SK-N-SH (cell line): ENCODE data around the gene PBX3. TPM values are rescaled to one million over a fixed set of nuclear protein-coding genes. Genes with fewer than 3 reads are reported as not detected.

Experiments
- CTCF ChIA-PET: fragments of 300-600, 350-600 bp; formaldehyde crosslinking; extraction: SDS; loops from one replicate; lab custom pipeline; 2021; lab: Yijun Ruan, JAX
- POLR2A ChIA-PET: fragments of 350-600 bp; sonication (Branson Sonifier 250); formaldehyde crosslinking; extraction: SDS; loops from one replicate; lab custom pipeline; 2020; ENCODE audit warnings: antibody characterized with exemption, inconsistent platforms; lab: Yijun Ruan, JAX
- DNase-seq: peaks from one replicate; pipeline ENCODE4 v3.0.0; 2012
- H2AFZ ChIP-seq: fragments of 200-600 bp; sonication (generic); 2 replicates; pipeline ENCODE4 v1.8.1; 2016; ENCODE audit warnings: antibody characterized with exemption, mild to moderate bottlenecking, low read depth
- H3F3A ChIP-seq: fragments of 200-600 bp; sonication (generic); replicated peaks from 2 replicates; pipeline ENCODE3; 2016; ENCODE audit warnings: antibody characterized with exemption, mild to moderate bottlenecking; ENCODE audit not compliant: insufficient read depth
- H3K27ac ChIP-seq, 2 experiments: fragments of 200-500 bp in 1 of 2; fragments of 200-600 bp in 1 of 2; sonication (Bioruptor generic) in 1 of 2; sonication (generic), shearing (Covaris generic) in 1 of 2; 2 replicates each; pipeline versions ENCODE4 v1.5.1 to v1.6.1; 2014 to 2016; ENCODE audit warnings: low read depth in 2 of 2, inconsistent platforms in 1 of 2, low read length in 1 of 2, mild to moderate bottlenecking in 1 of 2, mixed read lengths in 1 of 2
- H3K27me3 ChIP-seq: fragments of 200-600 bp; sonication (generic), shearing (Covaris generic); 2 replicates; pipeline ENCODE4 v1.6.1; 2016; ENCODE audit warnings: mixed run types; ENCODE audit not compliant: insufficient read depth
- H3K36me3 ChIP-seq, 2 experiments: fragments of 200-500 bp in 1 of 2; fragments of 200-600 bp in 1 of 2; sonication (Bioruptor generic) in 1 of 2; sonication (generic) in 1 of 2; replicated peaks in 1 of 2; 2 replicates each; pipeline versions ENCODE3 to v1.5.1; 2014 to 2016; ENCODE audit warnings: low read length in 1 of 2, mild to moderate bottlenecking in 1 of 2; ENCODE audit not compliant: insufficient read depth in 2 of 2, control insufficient read depth in 1 of 2
- H3K4me1 ChIP-seq, 2 experiments: fragments of 200-500 bp in 1 of 2; fragments of 200-600 bp in 1 of 2; sonication (Bioruptor generic) in 1 of 2; sonication (generic), shearing (Covaris generic) in 1 of 2; 2 replicates each; pipeline versions ENCODE4 v1.5.1 to v1.6.1; 2014 to 2016; ENCODE audit warnings: low read depth in 1 of 2, low read length in 1 of 2, mixed run types in 1 of 2; ENCODE audit not compliant: insufficient read depth in 2 of 2, control insufficient read depth in 1 of 2
- H3K4me2 ChIP-seq: fragments of 200-600 bp; sonication (generic), shearing (Covaris generic); 2 replicates; pipeline ENCODE4 v1.6.1; 2017; ENCODE audit warnings: mixed run types
- H3K4me3 ChIP-seq, 2 experiments: fragments of 200-500 bp in 1 of 2; fragments of 200-600 bp in 1 of 2; sonication (Bioruptor generic) in 1 of 2; sonication (generic), shearing (Covaris generic) in 1 of 2; 2 replicates each; pipeline versions ENCODE4 v1.5.1 to v1.8.1; 2014 to 2016; ENCODE audit warnings: low read depth in 2 of 2, inconsistent platforms in 1 of 2, low read length in 1 of 2, mild to moderate bottlenecking in 1 of 2, mixed read lengths in 1 of 2, moderate library complexity in 1 of 2
- H3K79me2 ChIP-seq: fragments of 200-600 bp; sonication (generic); 2 replicates; pipeline ENCODE4 v1.8.1; 2017; ENCODE audit warnings: mild to moderate bottlenecking; ENCODE audit not compliant: insufficient read depth
- H3K9ac ChIP-seq: fragments of 200-600 bp; sonication (generic); 2 replicates; pipeline ENCODE4 v1.6.1; 2017; ENCODE audit warnings: mixed run types
- H3K9me2 ChIP-seq: fragments of 200-600 bp; sonication (generic); 2 replicates; pipeline ENCODE4 v1.6.1; 2017; ENCODE audit warnings: mixed run types
- H3K9me3 ChIP-seq: fragments of 200-600 bp; sonication (generic); 2 replicates; pipeline ENCODE4 v1.6.1; 2017; ENCODE audit warnings: mixed run types, mild to moderate bottlenecking, moderate library complexity
- H4K20me1 ChIP-seq: fragments of 200-600 bp; sonication (generic); 2 replicates; pipeline ENCODE4 v1.6.1; 2017; ENCODE audit warnings: mild to moderate bottlenecking, mixed run types; ENCODE audit not compliant: insufficient read depth
- CHD2 ChIP-seq: fragments of 150-350 bp; IDR thresholded peaks from 2 replicates; pipeline ENCODE4 v1.6.1; 2018; ENCODE audit warnings: low read length; ENCODE audit not compliant: partially characterized antibody
- CTCF ChIP-seq: fragments of 200-600 bp; sonication (generic); IDR thresholded peaks from 2 replicates; pipeline ENCODE4 v1.6.1; 2017; ENCODE audit warnings: antibody characterized with exemption, mild to moderate bottlenecking, moderate library complexity
- EP300 ChIP-seq, 2 experiments: IDR thresholded peaks; 2 replicates each; pipeline versions ENCODE4 v1.4.0 to v1.6.1; 2012; ENCODE audit warnings: borderline replicate concordance in 1 of 2, low read depth in 1 of 2, low read length in 1 of 2
- EZH2phosphoT487 ChIP-seq: fragments of 200-600 bp; sonication (generic); IDR thresholded peaks from 2 replicates; pipeline ENCODE4 v1.6.1; 2017; ENCODE audit warnings: low read depth, mixed run types, mild to moderate bottlenecking, antibody characterized with exemption, moderate library complexity, borderline replicate concordance
- FOXJ3 ChIP-seq: sonication (generic); formaldehyde crosslinking; IDR thresholded peaks from 2 replicates; pipeline ENCODE4 v1.5.1; 2020; ENCODE audit warnings: mild to moderate bottlenecking, missing genetic modification reagents
- GATA2 ChIP-seq: sonication (generic); formaldehyde crosslinking; IDR thresholded peaks from 2 replicates; pipeline ENCODE4 v1.5.0; 2020; ENCODE audit warnings: mild to moderate bottlenecking, missing genetic modification reagents
- IRF3 ChIP-seq: fragments of 150-350 bp; IDR thresholded peaks from 2 replicates; pipeline ENCODE4 v1.6.1; 2016; ENCODE audit warnings: mild to moderate bottlenecking, low read depth, low read length
- MAX ChIP-seq: IDR thresholded peaks from 2 replicates; pipeline ENCODE4 v1.4.0; 2012; ENCODE audit warnings: low read depth
- MXI1 ChIP-seq: IDR thresholded peaks from 2 replicates; pipeline ENCODE4 v1.6.1; 2012; ENCODE audit warnings: mild to moderate bottlenecking, low read depth, low read length, improper control_type of control experiment
- NFIC ChIP-seq: IDR thresholded peaks from 2 replicates; pipeline ENCODE4 v1.4.0; 2012; ENCODE audit warnings: borderline replicate concordance
- PBX3 ChIP-seq: IDR thresholded peaks from 2 replicates; pipeline ENCODE4; 2012
- RAD21 ChIP-seq: IDR thresholded peaks from 2 replicates; pipeline ENCODE4 v1.6.1; 2012; ENCODE audit warnings: mild to moderate bottlenecking, low read length
- RCOR1 ChIP-seq: fragments of 150-350 bp; IDR thresholded peaks from 2 replicates; pipeline ENCODE4 v1.6.1; 2017; ENCODE audit warnings: antibody characterized with exemption, low read length
- RFX5 ChIP-seq: IDR thresholded peaks from 2 replicates; pipeline ENCODE4 v1.6.1; 2012; ENCODE audit warnings: mild to moderate bottlenecking, improper control_type of control experiment, low read length
- TAF1 ChIP-seq: IDR thresholded peaks from 2 replicates; pipeline ENCODE4 v1.6.1; 2012; ENCODE audit warnings: low read depth, mild to moderate bottlenecking, low read length, moderate library complexity, borderline replicate concordance
- TCF12 ChIP-seq: IDR thresholded peaks from 2 replicates; pipeline ENCODE4 v1.4.0; 2012
- USF1 ChIP-seq: IDR thresholded peaks from 2 replicates; pipeline ENCODE4 v1.4.0; 2012; ENCODE audit warnings: low read depth, borderline replicate concordance
- WGBS: methylation state at CpG from one replicate; pipeline ENCODE4 v1.1.6; 2017; ENCODE audit warnings: low lambda C conversion rate; 5-methylcytosine and 5-hydroxymethylcytosine counted together
- polyA plus RNA-seq, 3 experiments: library from polyadenylated mRNA; depleted of rRNA; stranded (reverse); fragments of >200 nt; gene quantifications; 2 replicates each; pipeline ENCODE4 v1.2.3, GENCODE V29; 2012

PBX3 gene
- polyA plus RNA-seq, 1 of the 3 experiments (the other 2 are of a cell fraction) = 73.0 TPM

- no peak overlapping the region for H3K4me2 ChIP-seq
- DNase-seq = no peak
- no peaks in the 10 kb centered on the region for H3K27me3 ChIP-seq
- peaks cover 91% of the 10 kb centered on the region for H3K79me2 ChIP-seq
- WGBS = 48% methylated on average over 1 of the region's 1 CpG
- no peak overlapping the region for H2AFZ ChIP-seq
- H3K9me3 ChIP-seq = no peaks in the 10 kb centered on the region
- CTCF ChIA-PET = interaction anchor here (0.8 to 1.3 kb wide), 3 partner anchors 91 to 443 kb away, joined by 3 to 5 read pairs (median 3); no protein-coding TSS in a partner anchor
- no peaks in the 10 kb centered on the region for H3K9me2 ChIP-seq
- H4K20me1 ChIP-seq = peaks cover 16% of the 10 kb centered on the region; the same call in 1 of the 2 replicates
- POLR2A ChIA-PET = no interaction called here
- peak overlapping the region; percentile 92 to 98; a peak in 3 of 4 replicates for H3K27ac ChIP-seq
- TF ChIP-seq EP300 (IDR thresholded peaks at IDR 0.05; ENCODE audit: borderline replicate concordance in 1 of 2, low read depth in 1 of 2, low read length in 1 of 2) (no peak), TAF1 (no peak), NFIC (0 out of 2 replicates have a peak, but pooled peaks have one; percentile 19), PBX3 (peak; percentile 51; the same call in 1 of the 2 replicates), TCF12 (0 out of 2 replicates have a peak, but pooled peaks have one; percentile 30)
- H3K9ac ChIP-seq = no peak overlapping the region
- peaks cover 4 to 17% of the 10 kb centered on the region in 2 experiments for H3K36me3 ChIP-seq
- peaks cover 24 to 51% of the 10 kb centered on the region in 2 experiments for H3K4me1 ChIP-seq
- H3K4me3 ChIP-seq = no peak overlapping the region
- H3F3A ChIP-seq = peaks cover 44% of the 10 kb centered on the region
Measured at GRCh38 chr9:125850763-125851162, 103.6 kb downstream of the PBX3 start.

- H3K79me2 ChIP-seq = peaks cover 91% of the 10 kb centered on the region
- no peaks in the 10 kb centered on the region for H3K9me3 ChIP-seq
- POLR2A ChIA-PET = no interaction called here
- peaks cover 17% of the 10 kb centered on the region; the same call in 1 of the 2 replicates for H4K20me1 ChIP-seq
- no peaks in the 10 kb centered on the region for H3K9me2 ChIP-seq
- 38% methylated on average over 2 of the region's 2 CpGs for WGBS
- peaks cover 4 to 7% of the 10 kb centered on the region in 2 experiments for H3K36me3 ChIP-seq
- H3K4me2 ChIP-seq = peak overlapping the region; percentile 28; the same call in 1 of the 2 replicates
- no peak overlapping the region for H3K4me3 ChIP-seq
- no peak for DNase-seq
- H3K27me3 ChIP-seq = no peaks in the 10 kb centered on the region
- CTCF ChIA-PET = no interaction called here
- H3K27ac ChIP-seq = peak overlapping the region; percentile 92 to 98
- H3F3A ChIP-seq = peaks cover 46% of the 10 kb centered on the region
- H2AFZ ChIP-seq = no peak overlapping the region
- H3K4me1 ChIP-seq = peaks cover 27 to 60% of the 10 kb centered on the region in 2 experiments
- no peak overlapping the region for H3K9ac ChIP-seq
- peak; percentile 52 for TF ChIP-seq FOXJ3 (CRISPR knock-in tag)
- peak; percentile 39; the same call in 1 of the 2 replicates for TF ChIP-seq RFX5
- no peak for TF ChIP-seq CTCF
- no peak for TF ChIP-seq TAF1
- peak; percentile 87 for TF ChIP-seq RCOR1
- TF ChIP-seq IRF3 = no peak
- peak; percentile 72 for TF ChIP-seq GATA2 (CRISPR knock-in tag)
- no peak for TF ChIP-seq MAX
- TF ChIP-seq RAD21 = peak; percentile 24; the same call in 1 of the 2 replicates
- TF ChIP-seq TCF12 = peak; percentile 13; the same call in 1 of the 2 replicates
- TF ChIP-seq USF1 = no peak
- TF ChIP-seq EZH2phosphoT487 = no peak
- TF ChIP-seq NFIC = no peak
- TF ChIP-seq EP300 (IDR thresholded peaks at IDR 0.05; ENCODE audit: borderline replicate concordance in 1 of 2, low read depth in 1 of 2, low read length in 1 of 2) = peak in 1 of 2 experiments; percentile 82; a peak in 2 of 4 replicates
- TF ChIP-seq CHD2 = peak; percentile 34
- TF ChIP-seq MXI1 = peak; percentile 53; the same call in 1 of the 2 replicates
Measured at GRCh38 chr9:125851979-125852378, 104.8 kb downstream of the PBX3 start.
